Trophoblast cell (in vitro differentiated cells and primary cell): Measurements from ENCODE around the gene GLMN.
"Not testable (repeated sequence)": the region's sequence is repeated elsewhere in the genome, so short reads cannot be mapped to it uniquely, and the experiment has no call there.

ENCODE experiments used
- DNase-seq, 2 donors: peaks; one replicate each; pipeline ENCODE4 v3.0.0-alpha.2; 2016
- H2AFZ ChIP-seq: 2 replicates; pipeline ENCODE4 v1.6.1; 2013; ENCODE audit warnings: low read length, moderate library complexity, mild to moderate bottlenecking; ENCODE audit not compliant: insufficient read depth, poor library complexity
- H2AK5ac ChIP-seq: 2 replicates; pipeline ENCODE4 v1.6.1; 2013; ENCODE audit warnings: mild to moderate bottlenecking, low read length
- H2BK120ac ChIP-seq: 2 replicates; pipeline ENCODE4 v1.6.1; 2013; ENCODE audit warnings: low read length, mild to moderate bottlenecking, moderate library complexity; ENCODE audit not compliant: insufficient read depth, poor library complexity
- H2BK12ac ChIP-seq: 2 replicates; pipeline ENCODE4 v1.6.1; 2013; ENCODE audit warnings: mild to moderate bottlenecking, low read length, moderate library complexity
- H2BK5ac ChIP-seq: 2 replicates; pipeline ENCODE4 v1.6.1; 2013; ENCODE audit warnings: low read length, low read depth, moderate library complexity, mild to moderate bottlenecking; ENCODE audit not compliant: poor library complexity
- H3K14ac ChIP-seq: 2 replicates; pipeline ENCODE4 v1.6.1; 2013; ENCODE audit warnings: mild to moderate bottlenecking, low read length
- H3K18ac ChIP-seq: 2 replicates; pipeline ENCODE4 v1.6.1; 2013; ENCODE audit warnings: mild to moderate bottlenecking, low read length
- H3K23ac ChIP-seq: 2 replicates; pipeline ENCODE4 v1.6.1; 2013; ENCODE audit warnings: low read length
- H3K27ac ChIP-seq: 2 replicates; pipeline ENCODE4 v1.5.1; 2013; ENCODE audit warnings: low read depth, mild to moderate bottlenecking, inconsistent platforms, low read length, moderate library complexity
- H3K27me3 ChIP-seq: 2 replicates; pipeline ENCODE4 v1.6.1; 2013; ENCODE audit warnings: inconsistent platforms, mild to moderate bottlenecking, low read length, moderate library complexity; ENCODE audit not compliant: insufficient read depth
- H3K36me3 ChIP-seq, 2 experiments: 1 replicate in 1 of 2; 2 replicates in 1 of 2; pipeline ENCODE4 v1.6.1; 2013; ENCODE audit warnings: low read length in 2 of 2, mild to moderate bottlenecking in 2 of 2, moderate library complexity in 1 of 2; ENCODE audit not compliant: insufficient read depth in 2 of 2, control insufficient read depth in 1 of 2
- H3K4ac ChIP-seq: 2 replicates; pipeline ENCODE4 v1.6.1; 2013; ENCODE audit warnings: low read depth, mild to moderate bottlenecking, low read length, moderate library complexity
- H3K4me1 ChIP-seq, 2 experiments: 1 replicate in 1 of 2; 2 replicates in 1 of 2; pipeline ENCODE4 v1.6.1; 2013; ENCODE audit warnings: low read length in 2 of 2, mild to moderate bottlenecking in 2 of 2, moderate library complexity in 1 of 2; ENCODE audit not compliant: insufficient read depth in 2 of 2, control insufficient read depth in 1 of 2
- H3K4me2 ChIP-seq: 2 replicates; pipeline ENCODE4 v1.6.1; 2013; ENCODE audit warnings: inconsistent platforms, mild to moderate bottlenecking, low read length, moderate library complexity
- H3K4me3 ChIP-seq: 2 replicates; pipeline ENCODE4 v1.5.1; 2013; ENCODE audit warnings: mild to moderate bottlenecking, low read depth, low read length, inconsistent platforms
- H3K79me1 ChIP-seq: one replicate; pipeline ENCODE4 v1.6.1; 2013; ENCODE audit warnings: low read length
- H3K79me2 ChIP-seq: 2 replicates; pipeline ENCODE4 v1.6.1; 2013; ENCODE audit warnings: low read length, mild to moderate bottlenecking; ENCODE audit not compliant: control insufficient read depth, insufficient read depth, poor library complexity
- H3K9ac ChIP-seq: 2 replicates; pipeline ENCODE4 v1.6.1; 2013; ENCODE audit warnings: mild to moderate bottlenecking, low read length
- H3K9me3 ChIP-seq: 2 replicates; pipeline ENCODE4 v1.6.1; 2013; ENCODE audit warnings: low read depth, mild to moderate bottlenecking, control low read depth, inconsistent platforms, low read length; ENCODE audit not compliant: insufficient read depth
- H4K12ac ChIP-seq: 2 replicates; pipeline ENCODE4 v1.6.1; 2013; ENCODE audit warnings: low read depth, mild to moderate bottlenecking, low read length, moderate library complexity
- H4K8ac ChIP-seq: 2 replicates; pipeline ENCODE4 v1.6.1; 2013; ENCODE audit warnings: low read depth, mild to moderate bottlenecking, low read length, moderate library complexity
- H4K91ac ChIP-seq: one replicate; pipeline ENCODE4 v1.6.1; 2013; ENCODE audit warnings: low read depth, mild to moderate bottlenecking, low read length, moderate library complexity
- WGBS: extraction: QIAGEN DNeasy Blood & Tissue Kit; methylation state at CpG from one replicate; pipeline ENCODE4 v1.1.7; 2013; ENCODE audit warnings: missing lambda C conversion rate; ENCODE audit not compliant: insufficient read length, insufficient coverage; ENCODE audit errors: extremely low coverage; 5-methylcytosine and 5-hydroxymethylcytosine counted together

Gene GLMN

GRCh38 chr1:92291372-92291999, 7.3 kb downstream of the GLMN start:
- Histone ChIP-seq H2AK5ac (no peak overlapping the region), H3K4me2 (no peak overlapping the region), H3K14ac (no peak overlapping the region), H3K23ac (no peak overlapping the region), H4K8ac (no peak overlapping the region), H3K4me3 (no peak overlapping the region), H2BK5ac (no peak overlapping the region), H3K79me1 (no peaks in the 10 kb centered on the region), H2AFZ (no peak overlapping the region), H3K27me3 (no peaks in the 10 kb centered on the region), H2BK12ac (no peak overlapping the region), H3K79me2 (no peaks in the 10 kb centered on the region), H3K9me3 (no peaks in the 10 kb centered on the region), H3K18ac (no peak overlapping the region), H3K9ac (no peak overlapping the region), H4K12ac (no peak overlapping the region), H3K27ac (no peak overlapping the region), H3K4ac (no peak overlapping the region), H4K91ac (no peak overlapping the region), H3K4me1 (no peaks in the 10 kb centered on the region), H3K36me3 (peaks cover 4 to 5% of the 10 kb centered on the region in 2 experiments), H2BK120ac (no peak overlapping the region)
- no CpG with 5 or more reads among the region's 3 CpGs for WGBS
- DNase-seq, result peak; percentile 48 to 86

GRCh38 chr1:92281411-92281810, 17.4 kb downstream of the GLMN start:
- H3K9me3 ChIP-seq, H3K4me2 ChIP-seq, H3K27ac ChIP-seq, H3K23ac ChIP-seq, H3K4me1 ChIP-seq, H3K79me2 ChIP-seq, H3K36me3 ChIP-seq, H3K14ac ChIP-seq, H2AK5ac ChIP-seq, H3K18ac ChIP-seq, DNase-seq, H4K12ac ChIP-seq, H4K91ac ChIP-seq, H3K4me3 ChIP-seq, H2BK12ac ChIP-seq, H3K4ac ChIP-seq, H4K8ac ChIP-seq, H3K9ac ChIP-seq, H2BK5ac ChIP-seq, H2BK120ac ChIP-seq, H3K27me3 ChIP-seq, H2AFZ ChIP-seq, H3K79me1 ChIP-seq: not testable (repeated sequence)
- no CpG with 5 or more reads among the region's 2 CpGs for WGBS

DNA sequence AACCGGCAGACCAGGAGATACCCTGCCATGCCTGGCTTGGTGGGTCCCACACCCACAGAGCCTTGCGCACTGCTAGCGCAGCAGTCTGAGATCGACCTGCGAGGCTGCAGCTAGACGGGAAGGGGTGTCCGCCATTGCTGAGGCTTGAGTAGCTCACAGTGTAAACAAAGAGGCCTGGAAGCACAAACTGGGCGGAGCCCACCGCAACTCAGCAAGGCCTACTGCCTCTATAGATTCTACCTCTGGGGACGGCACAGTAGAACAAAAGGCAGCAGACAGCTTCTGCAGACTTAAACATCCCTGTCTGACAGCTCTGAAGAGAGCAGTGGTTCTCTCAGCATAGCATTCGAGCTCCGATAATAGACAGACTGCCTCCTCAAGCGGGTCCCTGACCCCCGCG, 19.0 kb downstream of the GLMN start:
- not testable (repeated sequence) for H3K9me3 ChIP-seq, H3K4me1 ChIP-seq, H4K91ac ChIP-seq, H2BK12ac ChIP-seq, H2BK120ac ChIP-seq, H3K27me3 ChIP-seq, H2BK5ac ChIP-seq, H3K79me2 ChIP-seq, H4K12ac ChIP-seq, H3K4ac ChIP-seq, H3K9ac ChIP-seq, H3K18ac ChIP-seq, H3K79me1 ChIP-seq, H4K8ac ChIP-seq, H3K23ac ChIP-seq, H2AFZ ChIP-seq, H2AK5ac ChIP-seq, H3K4me2 ChIP-seq, H3K27ac ChIP-seq, H3K14ac ChIP-seq, DNase-seq, H3K4me3 ChIP-seq
- no CpG with 5 or more reads among the region's 15 CpGs for WGBS
- peaks cover 8 to 13% of the 10 kb centered on the region in 2 experiments for H3K36me3 ChIP-seq

DNA sequence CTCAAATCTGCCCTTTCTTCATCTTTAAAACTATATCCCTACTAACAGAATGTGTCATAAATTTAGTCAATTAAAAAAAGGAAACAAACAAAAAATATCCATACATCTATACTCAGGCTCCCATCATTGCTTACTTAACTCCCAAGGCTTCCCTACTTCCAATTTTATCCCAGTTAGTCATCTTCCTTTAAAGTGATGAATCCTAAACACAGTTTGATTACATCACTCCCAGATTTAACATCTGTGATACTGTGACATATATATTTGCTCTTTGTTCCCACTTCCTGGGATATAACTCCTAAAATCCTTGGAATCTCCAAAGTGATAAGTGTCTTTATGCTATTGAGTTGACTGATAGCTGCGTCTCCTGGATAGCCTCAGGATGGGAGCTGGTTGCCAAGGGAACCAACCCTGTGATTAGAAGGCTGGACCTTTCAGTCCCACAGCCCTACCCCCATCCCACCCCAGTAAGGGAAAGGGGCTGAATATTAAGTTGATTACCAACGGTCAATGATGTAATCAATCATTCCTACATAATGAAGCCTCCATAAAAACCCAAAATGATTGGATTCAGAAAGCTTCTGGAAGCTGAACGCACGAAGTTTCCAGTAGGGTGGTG, 21.6 kb downstream of the GLMN start:
- Histone ChIP-seq H3K27me3 (no peaks in the 10 kb centered on the region), H3K4me3 (no peak overlapping the region), H3K4me1 (no peaks in the 10 kb centered on the region), H3K79me1 (no peaks in the 10 kb centered on the region), H3K79me2 (no peaks in the 10 kb centered on the region), H2BK120ac (no peak overlapping the region), H4K8ac (no peak overlapping the region), H3K9ac (no peak overlapping the region), H2AFZ (no peak overlapping the region), H2AK5ac (no peak overlapping the region), H3K27ac (no peak overlapping the region), H4K12ac (no peak overlapping the region), H3K4ac (no peak overlapping the region), H3K23ac (no peak overlapping the region), H2BK5ac (no peak overlapping the region), H3K9me3 (peaks cover 4% of the 10 kb centered on the region), H3K36me3 (peaks cover 13 to 15% of the 10 kb centered on the region in 2 experiments), H3K4me2 (no peak overlapping the region), H4K91ac (no peak overlapping the region), H3K18ac (no peak overlapping the region), H2BK12ac (no peak overlapping the region), H3K14ac (no peak overlapping the region)
- no peak for DNase-seq
- WGBS, result no CpG with 5 or more reads among the region's 4 CpGs
